Thyroid gland (tissue), 4 donors: Measurements from ENCODE around the gene RPP25L. TPM values are rescaled to one million over a fixed set of nuclear protein-coding genes. Genes with fewer than 3 reads are reported as not detected.
A peak's percentile ranks its signal among the peaks of the same experiment; 100 is the strongest.

Source experiments
- DNase-seq, 2 donors: peaks; one replicate each; pipeline ENCODE4 v3.0.0-alpha.2; 2019
- H3K27ac ChIP-seq, 3 donors: fragments of 200-600 bp; sonication (generic); 1 replicate in 2 of 3; 2 replicates in 1 of 3; pipeline ENCODE4 v1.5.1; 2016 to 2019; ENCODE audit warnings: mild to moderate bottlenecking in 1 of 3, moderate library complexity in 1 of 3
- H3K27me3 ChIP-seq: fragments of 200-600 bp; sonication (generic); one replicate; pipeline ENCODE4 v1.5.1; 2019
- H3K36me3 ChIP-seq, 2 donors: fragments of 200-600 bp; sonication (generic); one replicate each; pipeline ENCODE4 v1.5.1; 2016 to 2019
- H3K4me1 ChIP-seq, 2 donors: fragments of 200-600 bp; sonication (generic); one replicate each; pipeline ENCODE4 v1.5.1; 2017 to 2019
- H3K4me3 ChIP-seq, 3 donors: fragments of 200-600 bp; sonication (generic); replicated peaks in 1 of 3; 1 replicate in 2 of 3; 2 replicates in 1 of 3; pipeline ENCODE4 v1.5.1; 2016; ENCODE audit warnings: mild to moderate bottlenecking in 1 of 3
- H3K9me3 ChIP-seq: fragments of 200-600 bp; sonication (generic); one replicate; pipeline ENCODE4 v1.5.1; 2017
- CTCF ChIP-seq, 6 experiments: fragments of 200-600 bp in 3 of 6; fragments of 450-650 bp in 3 of 6; sonication (generic) in 3 of 6; IDR thresholded peaks; one replicate each; pipeline ENCODE4 v1.5.1; 2016 to 2019; ENCODE audit warnings: antibody characterized with exemption in 6 of 6, mild to moderate bottlenecking in 2 of 6, inconsistent platforms in 1 of 6, moderate library complexity in 1 of 6
- POLR2A ChIP-seq, 2 donors: fragments of 450-650 bp; IDR thresholded peaks; one replicate each; pipeline ENCODE4 v1.6.1; 2017; ENCODE audit warnings: antibody characterized with exemption in 2 of 2, mild to moderate bottlenecking in 2 of 2, moderate library complexity in 1 of 2
- WGBS, 2 donors: methylation state at CpG; one replicate each; pipeline ENCODE4 v1.1.5; 2017; 5-methylcytosine and 5-hydroxymethylcytosine counted together
- intact Hi-C: fragments of 100-400 bp; cut with DNase I; formaldehyde crosslinking; loops from one replicate; pipeline ENCODE4 v1.15.1; 2023
- total RNA-seq, 4 donors: library from RNA; depleted of rRNA; stranded (reverse); fragments of >200 nt; gene quantifications; one replicate each; pipeline ENCODE4 v1.2.3, GENCODE V29; 2016

The RPP25L gene
- total RNA-seq, 4 donors from 2014 or later, result 20.7 to 39.0 (median 25.8) TPM

- Histone ChIP-seq H3K4me1 (peaks cover 44 to 50% of the 10 kb centered on the region in 2 donors), H3K27ac (peak overlapping the region in 1 of 3 donors; percentile 32), H3K9me3 (no peaks in the 10 kb centered on the region), H3K36me3 (no peaks in the 10 kb centered on the region), H3K27me3 (no peaks in the 10 kb centered on the region), H3K4me3 (no peak overlapping the region)
- WGBS, 2 donors, result 68 to 74% methylated on average over 4 to 5 of the region's 5 CpGs
- no peak for TF ChIP-seq CTCF (IDR thresholded peaks at IDR 0.05)
- no peak for TF ChIP-seq POLR2A (IDR thresholded peaks at IDR 0.05)
- no peak for DNase-seq
- intact Hi-C loops, result no loop called here
Measured at GRCh38 chr9:34655394-34655793, 43.5 kb upstream of the RPP25L start.

DNA sequence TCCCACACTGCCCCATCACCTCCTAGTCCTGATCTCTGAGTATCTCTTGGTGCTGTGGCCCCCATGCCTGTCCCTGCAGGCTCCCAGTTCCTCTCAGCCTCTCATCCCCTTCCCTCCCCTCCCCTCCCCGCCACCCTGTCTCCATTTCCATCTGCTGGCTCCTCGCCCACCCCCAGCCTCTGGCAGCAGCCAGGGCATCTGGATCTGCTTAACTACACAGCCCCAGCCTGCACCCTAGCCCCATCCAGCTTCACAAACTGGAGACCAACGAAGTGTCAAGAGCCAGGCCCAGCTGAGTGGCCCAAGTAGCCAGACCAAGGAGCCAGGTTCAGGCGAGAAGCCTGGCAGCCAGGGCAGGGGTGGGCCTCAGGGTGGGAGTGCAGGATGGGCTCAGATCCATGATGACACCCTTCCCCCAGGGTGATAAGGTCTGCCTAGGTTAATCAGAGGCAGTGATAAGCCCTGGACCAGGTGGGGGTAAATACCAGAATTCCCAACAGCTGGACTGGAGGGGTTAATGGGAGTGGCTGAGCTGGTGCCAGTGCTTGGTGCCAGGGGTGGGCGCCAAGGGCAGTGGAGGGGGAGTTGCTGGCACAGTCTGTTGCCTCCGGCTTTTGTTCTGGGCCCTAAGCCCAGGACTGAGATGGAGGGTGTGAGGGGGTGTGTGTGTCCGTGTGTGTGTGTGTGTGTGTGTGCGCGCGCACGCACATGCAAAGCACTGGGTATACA lies 42.6 kb upstream of the RPP25L start:
- WGBS, 2 donors, result 22 to 34% methylated on average over 10 of the region's 11 CpGs
- Histone ChIP-seq H3K27me3 (no peaks in the 10 kb centered on the region), H3K36me3 (peaks cover 1 to 2% of the 10 kb centered on the region in 2 donors), H3K4me1 (peaks cover 44 to 50% of the 10 kb centered on the region in 2 donors), H3K9me3 (no peaks in the 10 kb centered on the region), H3K4me3 (no peak overlapping the region), H3K27ac (peak overlapping the region; percentile 22 to 88 (median 84))
- TF ChIP-seq POLR2A (IDR thresholded peaks at IDR 0.05), result no peak
- TF ChIP-seq CTCF (IDR thresholded peaks at IDR 0.05), result no peak
- DNase-seq, result peak; percentile 90
- intact Hi-C loops, result no loop called here

DNA sequence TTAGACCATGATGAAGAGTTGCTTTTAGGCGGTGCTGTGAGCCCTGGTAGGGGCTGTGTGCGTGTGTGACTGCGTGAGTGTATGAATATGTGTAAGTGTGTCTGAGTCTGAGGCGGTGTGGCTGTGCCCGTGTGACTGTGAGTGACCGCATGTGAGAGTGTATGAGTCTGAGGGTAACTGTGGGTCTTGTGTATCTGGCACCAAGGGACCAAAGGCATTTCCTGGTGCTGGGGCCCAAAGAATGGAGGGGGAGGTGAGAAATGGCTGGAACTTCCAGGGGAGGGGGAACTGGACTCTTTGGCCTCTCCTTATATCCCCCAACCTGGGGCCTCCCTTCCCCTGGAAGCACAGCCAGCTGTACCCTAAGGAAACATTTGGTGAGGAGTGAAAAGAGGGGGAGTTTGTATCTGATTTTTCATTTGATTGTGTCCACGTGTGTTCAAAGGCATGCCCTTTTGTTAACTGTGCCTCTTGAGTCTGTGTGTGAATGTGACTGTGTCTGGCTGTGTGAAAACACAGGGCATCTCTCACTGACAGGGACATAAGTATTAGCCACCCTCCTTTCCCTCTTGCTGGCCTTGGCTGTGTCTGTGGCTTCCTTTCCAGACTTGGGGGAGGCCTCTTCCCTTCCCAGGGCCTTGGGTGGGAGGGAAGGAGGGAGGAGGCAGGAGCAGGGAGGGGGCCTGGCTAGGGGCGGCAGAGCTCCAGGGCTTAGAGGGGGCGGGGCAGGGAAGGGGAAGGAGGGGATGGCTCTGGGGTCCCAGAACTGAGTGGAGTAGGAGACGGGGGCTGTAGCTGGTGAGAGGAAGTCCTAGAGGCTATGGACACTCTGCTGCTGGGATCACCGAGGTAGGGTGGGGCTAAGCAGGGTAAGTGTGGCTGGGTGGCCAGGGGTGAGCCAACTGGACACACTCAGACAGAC lies 41.5 kb upstream of the RPP25L start:
- intact Hi-C loops, result no loop called here
- H3K9me3 ChIP-seq, result no peaks in the 10 kb centered on the region
- peaks cover 7 to 12% of the 10 kb centered on the region in 2 donors for H3K36me3 ChIP-seq
- peaks cover 44 to 50% of the 10 kb centered on the region in 2 donors for H3K4me1 ChIP-seq
- peak overlapping the region; percentile 26 to 88 (median 84) for H3K27ac ChIP-seq
- no peak for DNase-seq
- no peak overlapping the region for H3K4me3 ChIP-seq
- 46 to 47% methylated on average over 11 of the region's 11 CpGs for WGBS, 2 donors
- H3K27me3 ChIP-seq, result no peaks in the 10 kb centered on the region
- no peak for TF ChIP-seq CTCF (IDR thresholded peaks at IDR 0.05)
- no peak for TF ChIP-seq POLR2A (IDR thresholded peaks at IDR 0.05)

DNA sequence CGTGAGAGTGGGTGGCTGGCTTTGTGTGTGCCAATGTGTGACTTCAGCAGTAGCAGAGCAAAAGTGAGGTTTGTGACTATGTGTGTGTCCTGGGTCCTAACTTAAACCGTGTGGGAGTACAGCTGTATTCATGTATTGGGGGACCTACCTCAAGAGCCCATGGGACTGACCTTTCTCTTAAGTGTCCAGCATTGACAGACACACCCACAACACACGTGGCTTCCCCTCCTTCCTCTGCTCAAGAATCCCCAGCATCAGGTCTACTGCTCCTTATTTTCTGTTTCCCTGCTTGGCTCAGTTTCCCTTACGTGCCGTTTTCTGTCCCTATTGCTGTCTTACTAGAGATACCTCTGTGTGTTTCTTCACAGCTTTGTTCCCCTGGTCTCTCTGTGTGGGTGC lies 40.7 kb upstream of the RPP25L start:
- 26 to 29% methylated on average over 5 of the region's 5 CpGs for WGBS, 2 donors
- Histone ChIP-seq H3K27me3 (no peaks in the 10 kb centered on the region), H3K4me3 (no peak overlapping the region), H3K27ac (peak overlapping the region; percentile 26 to 88 (median 84)), H3K36me3 (peaks cover 7 to 14% of the 10 kb centered on the region in 2 donors), H3K4me1 (peaks cover 51 to 57% of the 10 kb centered on the region in 2 donors), H3K9me3 (no peaks in the 10 kb centered on the region)
- DNase-seq, result no peak
- intact Hi-C loops, result no loop called here
- TF ChIP-seq POLR2A (IDR thresholded peaks at IDR 0.05), result no peak
- no peak for TF ChIP-seq CTCF (IDR thresholded peaks at IDR 0.05)
